ENCODE data around the gene ATP5ME.

- TF ChIP-seq POLR2AphosphoS5 (IDR thresholded peaks at IDR 0.05; ENCODE audit: low read depth, low read length) (no peak), TAF1 (IDR thresholded peaks at IDR 0.05; ENCODE audit: borderline replicate concordance, insufficient read depth, low read length) (no peak), FOXP2 (optimal IDR thresholded peaks at IDR 0.05; ENCODE audit: borderline replicate concordance, extremely low read depth, extremely low read length, insufficient read depth) (no peak), SIN3A (IDR thresholded peaks at IDR 0.05; ENCODE audit: borderline replicate concordance, insufficient read depth, low read length) (no peak), REST (IDR thresholded peaks at IDR 0.05; ENCODE audit: insufficient read depth in 1 of 2, low read depth in 2 of 2, low read length in 2 of 2) (no peak)
These were observed 12.8 kb downstream of the ATP5ME start for GRCh38 chr4:661231-661630.

Measured in PFSK-1 (cell line).